Lower leg skin (tissue), 3 donors: ENCODE data around the gene DDX49.

Experiments used
- POLR2A ChIP-seq, 2 donors: fragments of 450-650 bp; IDR thresholded peaks; one replicate each; pipeline ENCODE4 v1.6.1; 2016 to 2017; ENCODE audit warnings: antibody characterized with exemption in 2 of 2, mild to moderate bottlenecking in 1 of 2, moderate library complexity in 1 of 2
- TF ChIP-seq, protein P1 (sequence below), 3 donors: fragments of 450-650 bp; IDR thresholded peaks; one replicate each; pipeline ENCODE4 v1.5.1; 2016; ENCODE audit warnings: antibody characterized with exemption in 3 of 3, mild to moderate bottlenecking in 3 of 3, moderate library complexity in 2 of 3

DNA sequence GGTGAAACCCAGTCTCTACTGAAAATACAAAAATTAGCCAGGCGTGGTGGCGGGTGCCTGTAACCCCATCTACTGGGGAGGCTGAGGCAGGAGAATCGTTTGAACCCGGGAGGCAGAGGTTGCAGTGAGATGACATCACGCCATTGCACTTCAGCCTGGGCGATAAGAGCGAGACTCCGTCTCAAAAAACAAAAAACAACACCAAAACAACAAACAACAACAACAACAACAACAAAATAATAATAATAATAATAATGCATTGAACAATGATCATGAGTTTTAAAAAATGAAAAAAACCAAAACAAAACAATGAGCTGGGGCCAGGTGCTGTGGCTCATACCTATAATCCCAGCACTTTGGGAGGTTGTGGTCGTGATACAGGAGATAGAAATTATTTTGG, 44.6 kb downstream of the DDX49 start:
- TF ChIP-seq, protein P1, sequence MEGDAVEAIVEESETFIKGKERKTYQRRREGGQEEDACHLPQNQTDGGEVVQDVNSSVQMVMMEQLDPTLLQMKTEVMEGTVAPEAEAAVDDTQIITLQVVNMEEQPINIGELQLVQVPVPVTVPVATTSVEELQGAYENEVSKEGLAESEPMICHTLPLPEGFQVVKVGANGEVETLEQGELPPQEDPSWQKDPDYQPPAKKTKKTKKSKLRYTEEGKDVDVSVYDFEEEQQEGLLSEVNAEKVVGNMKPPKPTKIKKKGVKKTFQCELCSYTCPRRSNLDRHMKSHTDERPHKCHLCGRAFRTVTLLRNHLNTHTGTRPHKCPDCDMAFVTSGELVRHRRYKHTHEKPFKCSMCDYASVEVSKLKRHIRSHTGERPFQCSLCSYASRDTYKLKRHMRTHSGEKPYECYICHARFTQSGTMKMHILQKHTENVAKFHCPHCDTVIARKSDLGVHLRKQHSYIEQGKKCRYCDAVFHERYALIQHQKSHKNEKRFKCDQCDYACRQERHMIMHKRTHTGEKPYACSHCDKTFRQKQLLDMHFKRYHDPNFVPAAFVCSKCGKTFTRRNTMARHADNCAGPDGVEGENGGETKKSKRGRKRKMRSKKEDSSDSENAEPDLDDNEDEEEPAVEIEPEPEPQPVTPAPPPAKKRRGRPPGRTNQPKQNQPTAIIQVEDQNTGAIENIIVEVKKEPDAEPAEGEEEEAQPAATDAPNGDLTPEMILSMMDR (IDR thresholded peaks at IDR 0.05) = no peak
- TF ChIP-seq POLR2A (IDR thresholded peaks at IDR 0.05) = no peak
